T-cell (primary cell): ENCODE data around the gene APOB. TPM values are rescaled to one million over a fixed set of nuclear protein-coding genes. Genes with fewer than 3 reads are reported as not detected.

Source experiments
- ATAC-seq, 4 experiments: fragments of 200-7000 bp in 3 of 4; fragments of 150-1000 bp in 1 of 4; cut with Tn5 transposase; replicated peaks in 1 of 4; 1 replicate in 3 of 4; 2 replicates in 1 of 4; pipeline ENCODE4 v1.10.0; 2021; ENCODE audit warnings: moderate library complexity in 3 of 4, mild to moderate bottlenecking in 2 of 4, moderate number of reproducible peaks in 1 of 4
- CTCF ChIA-PET, 2 donors: fragments of 300-600 bp; sonication (Branson Sonifier 250); formaldehyde crosslinking; loops; one replicate each; lab custom pipeline; 2022; ENCODE audit warnings: antibody characterized with exemption in 2 of 2; lab: Charles Lee
- POLR2A ChIA-PET, 2 donors: fragments of 300-600 bp; sonication (Branson Sonifier 250); formaldehyde crosslinking; loops; one replicate each; lab custom pipeline; 2022; ENCODE audit warnings: antibody characterized with exemption in 2 of 2; lab: Charles Lee
- DNase-seq, 35 experiments: peaks; one replicate each; pipeline versions ENCODE4 v3.0.0 to v3.0.0-alpha.2; 2013 to 2023
- H3K27ac ChIP-seq: one replicate; pipeline ENCODE4 v1.5.1; 2013; ENCODE audit warnings: low read length
- H3K27me3 ChIP-seq, 2 experiments: replicated peaks in 1 of 2; 1 replicate in 1 of 2; 2 replicates in 1 of 2; pipeline versions ENCODE4 v1.6.1 to v1.7.0; 2013; ENCODE audit warnings: low read length in 1 of 2, mixed read lengths in 1 of 2; ENCODE audit not compliant: control insufficient read depth in 2 of 2, insufficient read depth in 2 of 2; ENCODE audit errors: extremely low read depth in 1 of 2
- H3K36me3 ChIP-seq, 2 donors: 1 replicate in 1 of 2; 2 replicates in 1 of 2; pipeline versions ENCODE4 v1.6.1 to v1.7.0; 2013; ENCODE audit warnings: low read length in 1 of 2; ENCODE audit not compliant: control insufficient read depth in 2 of 2, insufficient read depth in 1 of 2; ENCODE audit errors: extremely low read depth in 1 of 2
- H3K4me1 ChIP-seq, 2 experiments: 1 replicate in 1 of 2; 2 replicates in 1 of 2; pipeline versions ENCODE4 v1.6.1 to v1.7.0; 2013; ENCODE audit warnings: low read length in 2 of 2, mixed read lengths in 1 of 2; ENCODE audit not compliant: insufficient read depth in 2 of 2, control insufficient read depth in 1 of 2; ENCODE audit errors: extremely low read depth in 1 of 2
- H3K4me3 ChIP-seq, 2 donors: 1 replicate in 1 of 2; 2 replicates in 1 of 2; pipeline versions ENCODE4 v1.5.1 to v1.7.0; 2013; ENCODE audit warnings: mild to moderate bottlenecking in 2 of 2, low read length in 1 of 2, moderate library complexity in 1 of 2; ENCODE audit not compliant: control insufficient read depth in 1 of 2; ENCODE audit errors: extremely low read depth in 1 of 2
- H3K9me3 ChIP-seq: 2 replicates; pipeline ENCODE4 v1.7.0; 2013
- H3K27ac Mint-ChIP-seq, 2 donors: one replicate each; pipeline ENCODE4 v1.8.0; 2020 to 2021; ENCODE audit warnings: mild to moderate bottlenecking in 2 of 2, mixed read lengths in 2 of 2
- H3K27me3 Mint-ChIP-seq, 2 donors: one replicate each; pipeline ENCODE4 v1.8.0; 2021 to 2022; ENCODE audit warnings: mixed read lengths in 2 of 2
- H3K36me3 Mint-ChIP-seq: one replicate; pipeline ENCODE4 v1.8.0; 2021; ENCODE audit warnings: mixed read lengths
- H3K4me1 Mint-ChIP-seq, 3 donors: one replicate each; pipeline ENCODE4 v1.8.0; 2020 to 2022; ENCODE audit warnings: mixed read lengths in 3 of 3, mild to moderate bottlenecking in 1 of 3
- H3K4me3 Mint-ChIP-seq, 3 donors: one replicate each; pipeline ENCODE4 v1.8.0; 2020 to 2022; ENCODE audit warnings: mild to moderate bottlenecking in 3 of 3, mixed read lengths in 3 of 3, moderate library complexity in 3 of 3
- H3K9me3 Mint-ChIP-seq, 3 donors: one replicate each; pipeline ENCODE4 v1.8.0; 2020 to 2022; ENCODE audit warnings: mixed read lengths in 3 of 3
- WGBS: methylation state at CpG from one replicate; pipeline ENCODE4 v1.1.5; 2013; ENCODE audit warnings: missing lambda C conversion rate; ENCODE audit not compliant: insufficient coverage; 5-methylcytosine and 5-hydroxymethylcytosine counted together
- total RNA-seq, 35 experiments: library from RNA in 6 of 35; stranded (reverse) in 6 of 35; fragments of 120-200 nt in 1 of 35; gene quantifications; one replicate each; pipeline versions ENCODE4 v1.2.1 to v1.2.4 and lab custom pipeline; 2013 to 2026

Gene APOB
- total RNA-seq, 5 donors from 2014 or later (not counting 1 experiment from before 2014, with no cell fraction given) = 1.2 to 2.0 (median 1.9) TPM; not detected in 2

DNA sequence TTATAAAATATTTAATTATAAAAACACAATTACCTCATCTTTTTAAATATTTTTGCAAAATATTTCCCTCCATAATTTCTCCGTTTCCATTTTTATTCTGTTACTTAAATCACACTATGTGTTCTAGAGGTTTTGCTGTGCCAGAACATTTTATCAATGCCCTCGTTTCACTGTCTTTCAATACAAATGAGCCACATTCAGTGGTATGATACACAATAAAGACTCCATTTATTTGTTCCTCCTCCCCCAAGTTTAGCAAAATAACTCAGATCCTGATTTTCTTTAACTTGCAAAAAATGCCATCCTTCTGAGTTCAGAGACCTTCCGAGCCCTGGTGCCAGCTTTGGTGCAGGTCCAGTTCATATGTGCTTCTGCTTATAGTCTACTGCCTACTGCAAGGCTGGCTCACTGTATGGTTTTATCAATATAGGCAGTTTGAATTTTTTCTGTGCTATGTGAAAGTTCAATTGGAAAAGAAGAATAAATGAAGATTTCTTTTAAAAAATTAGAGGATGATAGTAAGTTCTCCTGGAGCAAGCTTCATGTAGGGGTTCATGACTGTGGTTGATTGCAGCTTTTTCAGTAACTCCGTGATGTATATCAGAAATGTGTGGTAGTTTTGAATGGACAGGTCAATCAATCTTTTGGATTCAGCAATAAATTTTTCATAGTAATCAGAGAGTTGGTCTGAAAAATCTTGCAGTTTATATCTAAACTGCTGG, 42.5 kb downstream of the APOB start:
- Histone ChIP-seq H3K27ac (no peak overlapping the region), H3K36me3 (no peaks in the 10 kb centered on the region), H3K4me1 (no peaks in the 10 kb centered on the region), H3K27me3 (no peaks in the 10 kb centered on the region), H3K9me3 (no peaks in the 10 kb centered on the region), H3K4me3 (no peak overlapping the region)
- POLR2A ChIA-PET = no interaction called here
- 100% methylated on average over 1 of the region's 4 CpGs for WGBS
- CTCF ChIA-PET = no interaction called here
- Mint-ChIP-seq H3K27me3 (peaks cover 5 to 12% of the 10 kb centered on the region in 2 donors), H3K4me1 (no peaks in the 10 kb centered on the region), H3K9me3 (no peaks in the 10 kb centered on the region), H3K27ac (no peak overlapping the region), H3K4me3 (no peak overlapping the region), H3K36me3 (no peaks in the 10 kb centered on the region)
- DNase-seq (no peak), ATAC-seq (no peak)

DNA sequence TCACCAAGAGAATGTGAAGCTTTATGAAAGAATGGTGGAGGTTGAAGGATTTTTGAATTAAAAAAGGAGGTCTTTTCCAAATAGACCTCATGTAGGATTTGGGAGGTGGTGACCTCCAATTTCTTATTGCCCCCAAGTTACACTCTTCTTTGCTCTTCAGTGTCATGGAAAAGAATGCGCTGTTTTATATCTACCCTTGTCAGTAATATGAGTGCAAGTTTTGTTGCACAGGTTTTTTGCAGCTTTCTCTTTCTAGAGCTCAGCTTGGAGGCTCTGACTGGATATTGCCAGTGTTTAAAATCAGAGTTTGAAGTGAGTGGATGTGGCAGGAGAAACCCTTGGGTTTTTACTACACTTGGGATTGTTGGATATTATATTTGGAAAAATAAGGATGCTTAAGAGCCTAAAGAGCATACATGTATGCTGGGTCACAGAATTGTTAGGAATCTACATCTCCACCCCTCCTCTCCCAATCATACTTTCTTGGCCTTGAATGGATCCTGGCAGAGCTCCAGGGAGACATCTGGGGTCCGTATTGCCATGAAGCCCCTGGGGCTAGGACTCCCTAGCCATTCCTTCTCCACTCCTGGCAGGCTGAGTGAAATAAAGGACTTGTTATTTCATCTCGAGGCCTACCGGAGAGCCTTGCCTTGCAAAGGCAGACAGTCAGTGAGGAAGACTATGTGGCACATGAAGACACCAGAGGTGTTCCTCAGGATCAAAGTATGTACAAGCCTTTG, 43.8 kb downstream of the APOB start:
- Mint-ChIP-seq H3K4me1 (no peaks in the 10 kb centered on the region), H3K36me3 (no peaks in the 10 kb centered on the region), H3K27me3 (peaks cover 3 to 9% of the 10 kb centered on the region in 2 donors), H3K4me3 (no peak overlapping the region), H3K9me3 (no peaks in the 10 kb centered on the region), H3K27ac (no peak overlapping the region)
- POLR2A ChIA-PET = no interaction called here
- H3K27me3 ChIP-seq = no peaks in the 10 kb centered on the region
- WGBS = 96% methylated on average over 3 of the region's 4 CpGs
- no peak overlapping the region for H3K27ac ChIP-seq
- no peaks in the 10 kb centered on the region for H3K4me1 ChIP-seq
- CTCF ChIA-PET = no interaction called here
- no peak overlapping the region for H3K4me3 ChIP-seq
- H3K9me3 ChIP-seq = no peaks in the 10 kb centered on the region
- H3K36me3 ChIP-seq = no peaks in the 10 kb centered on the region
- no peak for DNase-seq
- ATAC-seq = no peak

DNA sequence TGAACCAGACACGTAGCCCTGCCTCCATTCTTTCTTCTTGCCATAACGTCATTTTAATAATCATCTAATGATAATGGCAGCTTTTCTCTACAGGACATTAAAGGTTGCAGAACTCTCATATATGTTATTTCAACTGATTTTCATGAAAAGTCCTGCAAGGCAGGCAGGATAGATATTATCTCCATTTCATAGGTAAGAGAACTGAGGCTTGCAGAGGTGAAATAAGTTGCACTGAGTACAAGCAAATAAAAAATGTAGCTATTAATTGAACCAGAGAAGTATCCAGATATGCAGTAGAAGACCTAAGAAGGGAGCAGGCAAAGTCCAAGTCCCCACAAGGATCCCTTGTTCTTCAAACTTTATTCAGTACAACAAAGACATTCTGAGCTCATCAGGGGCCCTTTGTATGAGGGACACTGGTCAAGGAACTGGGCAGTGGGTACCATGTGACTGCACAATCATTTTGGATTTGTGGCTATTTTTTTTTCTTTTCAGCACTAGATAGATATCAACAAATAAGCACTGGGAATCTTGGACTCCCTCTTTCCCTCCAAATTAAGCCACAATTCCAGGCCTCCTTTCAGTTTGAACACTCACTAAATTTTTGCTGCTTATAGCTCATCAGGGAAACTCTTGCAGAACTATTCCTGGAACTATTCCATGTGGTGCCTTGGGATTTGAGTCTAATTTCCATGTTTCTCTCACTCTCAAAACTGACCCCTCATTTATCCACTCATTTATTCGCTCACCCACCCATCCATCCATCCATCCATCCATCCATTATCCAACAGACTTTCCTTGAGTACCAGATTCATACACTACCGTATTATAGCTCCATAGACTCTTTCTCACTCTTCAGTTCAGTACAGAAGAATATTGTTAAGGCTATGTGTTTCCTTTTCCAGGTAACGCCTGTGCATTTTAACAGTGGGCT, 44.6 kb downstream of the APOB start:
- POLR2A ChIA-PET = no interaction called here
- Histone ChIP-seq H3K27ac (no peak overlapping the region), H3K36me3 (no peaks in the 10 kb centered on the region), H3K4me1 (no peaks in the 10 kb centered on the region), H3K27me3 (peaks cover 0 to under 1% of the 10 kb centered on the region in 2 experiments), H3K9me3 (no peaks in the 10 kb centered on the region), H3K4me3 (no peak overlapping the region)
- ATAC-seq (no peak), DNase-seq (no peak)
- CTCF ChIA-PET = interaction anchor here in 1 of 2 donors (0.6 kb wide), 1 partner anchor 11 kb away, joined by 3 read pairs; no protein-coding TSS in a partner anchor
- Mint-ChIP-seq H3K4me3 (no peak overlapping the region), H3K27ac (no peak overlapping the region), H3K4me1 (no peaks in the 10 kb centered on the region), H3K27me3 (peaks cover 3 to 7% of the 10 kb centered on the region in 2 donors), H3K9me3 (no peaks in the 10 kb centered on the region), H3K36me3 (no peaks in the 10 kb centered on the region)
- whole genome bisulfite sequencing = no CpG with 5 or more reads among the region's 5 CpGs

DNA sequence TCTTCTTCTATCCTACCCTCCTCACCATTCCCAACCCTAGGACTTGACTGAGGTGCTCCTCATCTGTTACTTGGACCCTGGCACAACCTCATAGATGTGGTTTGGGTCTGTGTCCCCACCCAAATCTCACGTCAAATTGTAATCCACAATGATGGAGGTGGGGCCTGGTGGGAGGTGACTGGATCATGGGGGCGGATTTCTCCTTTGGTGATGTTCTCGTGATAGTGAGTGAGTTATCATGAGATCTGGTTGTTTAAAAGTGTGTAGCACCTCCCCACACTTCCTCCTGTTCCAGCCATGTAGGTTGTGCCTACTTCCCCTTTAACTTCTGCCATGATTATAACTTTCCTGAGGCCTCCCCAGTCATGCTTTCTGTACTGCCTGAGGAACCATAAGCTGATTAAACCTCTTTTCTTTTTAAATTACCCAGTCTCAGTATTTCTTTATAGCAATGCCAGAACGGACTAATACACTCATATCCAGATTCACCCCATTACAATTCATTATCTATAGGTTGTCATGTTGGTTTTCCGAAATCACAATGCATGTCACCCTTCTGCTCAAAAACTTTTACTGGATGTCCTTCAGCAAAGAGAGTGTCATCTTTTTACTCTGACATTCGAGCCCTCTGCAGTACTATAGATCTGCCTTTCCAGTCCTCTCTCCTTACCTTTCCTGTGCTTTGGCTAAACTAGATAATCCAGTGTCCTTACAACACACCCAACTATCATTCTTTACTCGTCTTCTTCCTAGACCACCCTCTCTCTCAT, 45.7 kb downstream of the APOB start:
- Histone ChIP-seq H3K27ac (no peak overlapping the region), H3K27me3 (peaks cover 0 to 3% of the 10 kb centered on the region in 2 experiments), H3K9me3 (no peaks in the 10 kb centered on the region), H3K36me3 (no peaks in the 10 kb centered on the region), H3K4me1 (no peaks in the 10 kb centered on the region), H3K4me3 (no peak overlapping the region)
- WGBS = 39% methylated on average over 2 of the region's 7 CpGs
- CTCF ChIA-PET = no interaction called here
- Mint-ChIP-seq H3K27ac (no peak overlapping the region), H3K4me1 (no peaks in the 10 kb centered on the region), H3K9me3 (no peaks in the 10 kb centered on the region), H3K36me3 (no peaks in the 10 kb centered on the region), H3K27me3 (peaks cover 3 to 7% of the 10 kb centered on the region in 2 donors), H3K4me3 (no peak overlapping the region)
- POLR2A ChIA-PET = interaction anchor here in 1 of 2 donors (0.6 kb wide), 1 partner anchor 27 kb away, joined by 5 read pairs; no protein-coding TSS in a partner anchor
- DNase-seq (no peak), ATAC-seq (no peak)

DNA sequence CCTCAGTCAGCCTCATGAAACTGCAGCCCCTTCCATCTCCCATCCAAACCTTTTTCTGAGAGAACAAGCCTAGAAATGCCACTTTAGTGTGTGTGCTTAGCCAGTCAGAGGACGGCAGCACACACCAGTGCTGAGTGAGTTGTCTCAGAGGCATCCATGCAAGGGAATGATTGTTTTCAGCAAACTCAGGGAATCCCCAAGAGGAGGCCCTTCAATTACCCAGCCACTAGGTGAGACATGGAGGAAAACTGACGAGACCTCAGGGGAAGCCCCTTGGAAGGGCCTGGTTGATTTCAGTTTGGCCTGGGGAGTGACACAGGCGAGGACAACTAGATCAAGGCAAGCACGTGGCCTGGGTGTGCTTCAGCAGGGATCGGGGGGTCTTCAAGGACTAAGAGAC, 49.7 kb downstream of the APOB start:
- Mint-ChIP-seq H3K4me3 (no peak overlapping the region), H3K4me1 (no peaks in the 10 kb centered on the region), H3K36me3 (no peaks in the 10 kb centered on the region), H3K27ac (no peak overlapping the region), H3K27me3 (peaks cover 6 to 10% of the 10 kb centered on the region in 2 donors), H3K9me3 (no peaks in the 10 kb centered on the region)
- CTCF ChIA-PET = no interaction called here
- no peak overlapping the region for H3K4me3 ChIP-seq
- no peak for DNase-seq
- POLR2A ChIA-PET = no interaction called here
- H3K27ac ChIP-seq = no peak overlapping the region
- no peaks in the 10 kb centered on the region for H3K36me3 ChIP-seq
- H3K4me1 ChIP-seq = no peaks in the 10 kb centered on the region
- no peaks in the 10 kb centered on the region for H3K9me3 ChIP-seq
- no peak for ATAC-seq
- peaks cover 0 to 12% of the 10 kb centered on the region in 2 experiments for H3K27me3 ChIP-seq
- WGBS = 63% methylated on average over 5 of the region's 5 CpGs
